Measurements from ENCODE around the gene TPST2.
A peak's percentile ranks its signal among the peaks of the same experiment; 100 is the strongest.

Gene TPST2

DNA sequence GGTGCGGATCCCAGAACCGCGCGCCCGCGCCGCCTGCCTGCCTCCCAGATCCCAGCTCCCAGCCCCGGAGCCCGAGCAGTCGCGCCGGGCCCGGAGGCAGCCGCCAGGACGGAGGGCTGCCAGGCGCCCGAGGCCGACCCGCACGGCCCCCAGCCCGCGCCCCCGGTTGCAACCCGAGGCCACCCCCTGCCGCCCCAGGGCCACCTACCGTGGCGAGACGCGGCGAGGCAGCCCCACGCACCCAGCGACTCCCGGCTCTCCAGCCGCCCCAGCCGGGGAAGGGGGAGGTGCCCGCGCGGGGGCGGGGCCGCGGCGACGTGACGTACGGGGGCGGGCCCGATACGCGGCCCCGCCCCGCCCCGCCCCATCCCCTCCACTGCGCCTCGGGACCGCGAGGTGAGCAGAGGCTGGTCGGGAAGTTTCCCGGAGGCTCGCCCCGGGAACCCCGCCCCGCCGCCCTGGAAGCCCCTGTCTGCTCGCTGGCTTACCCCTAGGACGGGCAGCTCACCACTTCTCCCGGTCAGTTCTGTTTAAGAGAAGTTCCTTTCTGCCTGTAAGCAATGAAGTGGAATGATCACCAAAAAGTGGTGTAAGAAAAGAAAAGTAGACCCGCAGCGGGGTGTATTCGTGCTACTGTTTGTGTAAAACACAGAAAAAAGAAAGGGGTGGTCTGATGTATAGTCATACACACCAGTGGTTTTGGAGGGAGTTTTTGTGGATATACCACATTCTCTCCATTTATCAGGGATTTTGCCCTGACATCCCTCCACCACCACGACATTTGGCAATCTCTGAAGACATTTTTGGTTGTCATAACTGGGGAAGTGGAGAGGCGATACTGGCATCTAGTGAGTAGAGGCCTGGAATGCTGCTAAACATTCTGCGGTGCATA, at the start of gene TPST2:
TSS of gene TPST2 (minus strand) at position 288 of the 892 bp plus-strand sequence. CDS start 48,502 bp downstream, outside the sequence.
- H3K36me3 ChIP-seq (ENCODE audit: insufficient read depth, low read length): peaks cover 5% of the 10 kb centered on the region; the same call in 1 of the 2 replicates
- H3K9me3 ChIP-seq (ENCODE audit: control insufficient read depth, insufficient read depth, low read length): no peaks in the 10 kb centered on the region
- peaks cover 16% of the 10 kb centered on the region for H3K4me1 ChIP-seq (ENCODE audit: insufficient read depth, low read length)
- peak within 1 kb of the TSS; percentile 62 for H3K9ac ChIP-seq (ENCODE audit: low read depth, low read length)

DNA sequence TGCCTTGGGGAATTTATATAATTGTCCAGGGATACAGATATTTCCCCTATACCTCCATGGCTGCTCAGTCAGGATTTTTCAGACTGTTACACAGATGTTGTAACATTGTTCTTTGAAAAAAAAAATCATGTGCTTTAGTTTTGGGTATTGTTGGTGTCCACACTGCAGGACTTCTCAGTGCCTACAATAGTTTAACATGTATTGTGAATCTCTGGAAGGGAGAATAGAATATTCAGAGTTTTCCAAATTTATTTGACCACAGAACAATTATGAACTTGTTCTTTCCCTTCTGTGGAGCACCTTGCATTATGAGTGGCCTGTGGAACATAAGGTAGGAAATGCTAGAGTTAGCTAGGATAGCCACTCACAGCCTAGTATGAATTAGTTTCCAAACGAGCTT, 46.4 kb upstream of the TPST2 start:
- H3K9ac ChIP-seq (ENCODE audit: low read depth, low read length): no peak overlapping the region
- peaks cover 16% of the 10 kb centered on the region for H3K4me1 ChIP-seq (ENCODE audit: insufficient read depth, low read length)
- no peaks in the 10 kb centered on the region for H3K9me3 ChIP-seq (ENCODE audit: control insufficient read depth, insufficient read depth, low read length)
- no peaks in the 10 kb centered on the region for H3K36me3 ChIP-seq (ENCODE audit: insufficient read depth, low read length)

GRCh38 chr22:26635117-26635516, 45.2 kb upstream of the TPST2 start:
- Histone ChIP-seq H3K9ac (ENCODE audit: low read depth, low read length) (no peak overlapping the region), H3K9me3 (ENCODE audit: control insufficient read depth, insufficient read depth, low read length) (no peaks in the 10 kb centered on the region)

DNA sequence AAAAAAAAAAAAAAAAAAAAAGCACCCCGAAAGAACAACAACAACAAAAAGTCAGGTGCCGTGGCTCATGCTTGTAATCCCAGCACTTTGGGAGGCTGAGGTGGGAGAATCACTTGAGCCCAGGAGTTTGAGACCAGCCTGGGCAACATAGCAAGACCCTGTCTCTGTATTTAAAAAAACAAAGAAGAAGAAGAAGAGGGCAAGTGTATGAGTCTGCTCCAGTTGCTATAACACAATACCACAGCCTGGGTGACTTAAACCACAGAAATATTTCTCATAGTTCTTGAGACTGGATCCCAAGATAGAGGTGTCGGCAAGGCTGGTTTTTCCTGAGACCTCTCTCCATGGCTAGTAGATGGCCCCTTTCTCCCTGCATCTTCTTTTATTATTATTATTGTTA, 44.3 kb upstream of the TPST2 start:
- Histone ChIP-seq H3K9me3 (ENCODE audit: control insufficient read depth, insufficient read depth, low read length) (no peaks in the 10 kb centered on the region), H3K36me3 (ENCODE audit: insufficient read depth, low read length) (no peaks in the 10 kb centered on the region), H3K9ac (ENCODE audit: low read depth, low read length) (no peak overlapping the region), H3K4me1 (ENCODE audit: insufficient read depth, low read length) (peaks cover 6% of the 10 kb centered on the region)

More at GRCh38 chr22:26635117-26635516, 45.2 kb upstream of the TPST2 start:
- Histone ChIP-seq H3K36me3 (ENCODE audit: insufficient read depth, low read length) (no peaks in the 10 kb centered on the region), H3K4me1 (ENCODE audit: insufficient read depth, low read length) (peaks cover 6% of the 10 kb centered on the region)

DNA sequence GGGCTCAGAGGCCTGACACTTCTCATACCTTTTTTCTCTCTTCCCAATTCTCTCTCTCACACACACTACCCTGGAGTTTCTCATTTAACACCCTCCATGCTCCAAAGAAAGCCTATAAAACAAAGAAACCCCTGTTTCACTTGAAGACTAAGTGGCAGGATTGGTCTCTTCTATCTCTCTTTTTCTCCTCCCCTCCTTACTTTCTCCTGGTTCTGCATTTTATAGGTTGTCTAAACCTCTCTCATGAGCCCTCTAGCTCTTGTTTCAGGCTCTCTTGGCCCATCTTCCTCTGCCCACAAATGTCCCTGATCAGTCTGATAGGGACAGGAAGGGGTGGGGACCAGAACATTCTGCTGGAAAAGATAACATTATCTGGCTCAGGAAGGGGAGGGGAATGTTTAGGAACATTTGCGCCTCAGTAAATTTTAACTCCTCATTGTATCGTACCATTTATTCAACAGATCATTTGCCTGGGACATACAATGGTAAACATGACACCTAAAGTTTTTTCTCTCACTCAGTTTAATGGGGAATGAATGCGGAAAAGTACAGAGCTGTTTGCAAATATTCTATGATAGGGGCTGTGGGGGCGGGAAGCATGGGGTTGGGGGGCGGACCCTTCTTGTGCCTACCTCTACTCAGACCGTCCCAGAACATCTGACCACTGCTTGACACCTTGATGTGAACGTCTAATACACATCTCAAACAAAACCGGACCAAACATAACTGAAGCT, 42.7 kb upstream of the TPST2 start:
- Histone ChIP-seq H3K4me1 (ENCODE audit: insufficient read depth, low read length) (peaks cover 6% of the 10 kb centered on the region), H3K9ac (ENCODE audit: low read depth, low read length) (no peak overlapping the region), H3K36me3 (ENCODE audit: insufficient read depth, low read length) (no peaks in the 10 kb centered on the region), H3K9me3 (ENCODE audit: control insufficient read depth, insufficient read depth, low read length) (no peaks in the 10 kb centered on the region)

- Histone ChIP-seq H3K36me3 (ENCODE audit: insufficient read depth, low read length) (no peaks in the 10 kb centered on the region), H3K9ac (ENCODE audit: low read depth, low read length) (no peak overlapping the region), H3K9me3 (ENCODE audit: control insufficient read depth, insufficient read depth, low read length) (no peaks in the 10 kb centered on the region), H3K4me1 (ENCODE audit: insufficient read depth, low read length) (peaks cover 6% of the 10 kb centered on the region)
These were observed 41.4 kb upstream of the TPST2 start for GRCh38 chr22:26631282-26631681.

- Histone ChIP-seq H3K36me3 (ENCODE audit: insufficient read depth, low read length) (no peaks in the 10 kb centered on the region), H3K4me1 (ENCODE audit: insufficient read depth, low read length) (peaks cover 6% of the 10 kb centered on the region), H3K9ac (ENCODE audit: low read depth, low read length) (no peak overlapping the region), H3K9me3 (ENCODE audit: control insufficient read depth, insufficient read depth, low read length) (no peaks in the 10 kb centered on the region)
These were observed 40.2 kb upstream of the TPST2 start for GRCh38 chr22:26629988-26630761.

DNA sequence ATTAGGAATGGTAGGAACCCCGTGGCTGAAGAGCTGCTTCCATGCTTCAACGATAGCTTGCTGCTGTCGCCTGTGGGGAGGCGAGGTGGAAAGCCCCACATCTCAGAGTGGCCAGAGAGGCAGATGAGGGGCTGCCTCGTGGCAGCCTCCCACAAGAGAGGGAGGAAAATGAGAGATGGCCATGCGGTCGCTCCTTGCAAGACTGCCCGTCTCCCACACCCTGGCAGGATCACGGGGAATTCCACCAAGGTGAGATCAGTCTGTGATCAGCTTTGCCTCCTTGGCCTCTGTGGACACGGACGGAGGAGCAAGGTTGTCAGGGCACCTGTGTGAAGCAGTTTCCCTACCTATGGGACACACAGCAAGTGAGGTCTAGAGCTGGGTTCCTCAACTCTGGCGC, 34.9 kb upstream of the TPST2 start:
- H3K36me3 ChIP-seq (ENCODE audit: insufficient read depth, low read length): no peaks in the 10 kb centered on the region
- no peak overlapping the region for H3K9ac ChIP-seq (ENCODE audit: low read depth, low read length)
- peaks cover 5% of the 10 kb centered on the region; the same call in 1 of the 2 replicates for H3K4me1 ChIP-seq (ENCODE audit: insufficient read depth, low read length)
- no peaks in the 10 kb centered on the region for H3K9me3 ChIP-seq (ENCODE audit: control insufficient read depth, insufficient read depth, low read length)

DNA sequence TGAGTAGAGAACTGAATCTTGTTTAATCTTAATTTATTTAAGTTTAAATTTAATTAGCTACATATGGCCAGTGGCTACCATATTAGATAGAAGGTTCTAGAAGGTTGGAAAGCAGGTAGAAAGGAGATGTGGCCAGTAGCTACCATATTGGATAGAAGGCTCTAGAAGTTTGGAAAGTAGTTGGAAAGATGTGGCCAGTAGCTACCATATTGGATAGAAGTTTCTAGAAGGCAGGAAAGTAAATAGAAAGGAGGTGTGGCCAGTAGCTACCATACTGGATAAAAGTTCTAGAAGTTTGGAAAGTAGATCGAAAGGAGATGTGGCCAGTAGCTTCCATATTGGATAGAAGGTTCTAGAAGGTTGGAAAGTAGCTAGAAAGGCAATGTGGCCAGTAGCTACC, 34.1 kb upstream of the TPST2 start:
- peaks cover 5% of the 10 kb centered on the region; the same call in 1 of the 2 replicates for H3K4me1 ChIP-seq (ENCODE audit: insufficient read depth, low read length)
- H3K9ac ChIP-seq (ENCODE audit: low read depth, low read length): no peak overlapping the region
- no peaks in the 10 kb centered on the region for H3K9me3 ChIP-seq (ENCODE audit: control insufficient read depth, insufficient read depth, low read length)
- no peaks in the 10 kb centered on the region for H3K36me3 ChIP-seq (ENCODE audit: insufficient read depth, low read length)

DNA sequence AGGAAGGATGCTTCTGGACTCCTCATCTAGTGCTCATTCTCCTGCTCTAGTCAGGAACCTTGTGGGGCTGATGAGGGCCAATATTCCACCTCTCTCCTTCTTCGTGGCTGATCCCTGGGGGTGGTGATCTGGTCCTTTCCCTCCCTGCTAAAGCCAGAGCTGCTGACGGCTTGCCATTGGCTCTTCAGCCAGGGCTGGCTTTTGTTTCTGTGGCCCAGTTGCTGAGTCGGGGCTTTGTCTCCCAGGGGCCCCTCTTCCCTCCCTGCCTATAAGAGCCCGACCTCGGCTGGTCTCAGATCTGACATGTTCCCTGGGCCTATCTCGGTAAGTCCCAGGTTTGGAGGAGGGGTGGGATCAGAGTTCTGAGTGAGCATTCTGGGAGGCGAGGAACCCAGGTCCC, 31.7 kb upstream of the TPST2 start, which contains the start of gene CRYBA4:
TSS of gene CRYBA4 (plus strand) at position 301 of the 400 bp plus-strand sequence. CDS start 634 bp downstream, outside the sequence.
- peaks cover 19% of the 10 kb centered on the region for H3K4me1 ChIP-seq (ENCODE audit: insufficient read depth, low read length)
- no peaks in the 10 kb centered on the region for H3K36me3 ChIP-seq (ENCODE audit: insufficient read depth, low read length)
- H3K9me3 ChIP-seq (ENCODE audit: control insufficient read depth, insufficient read depth, low read length): no peaks in the 10 kb centered on the region
- H3K9ac ChIP-seq (ENCODE audit: low read depth, low read length): no peak within 1 kb of the TSS

DNA sequence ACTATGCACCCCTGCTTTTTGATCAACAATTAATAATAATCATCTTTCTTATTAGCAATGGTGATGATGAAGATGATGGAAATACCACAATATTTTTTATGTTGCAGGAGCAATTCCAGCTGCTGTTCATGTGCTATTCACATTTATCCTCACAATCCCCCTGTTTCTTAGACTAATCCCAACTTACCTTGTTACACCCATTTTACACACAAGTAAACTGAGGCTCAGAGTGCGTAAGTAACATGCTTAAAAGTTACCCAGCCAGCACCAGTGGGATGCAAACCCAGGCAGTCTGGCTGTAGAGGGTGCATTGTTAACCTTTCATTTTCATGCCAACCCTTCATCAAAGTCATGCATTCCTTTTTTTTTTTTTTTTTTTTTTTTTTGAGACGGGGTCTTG, 30.3 kb upstream of the TPST2 start:
- no peaks in the 10 kb centered on the region for H3K36me3 ChIP-seq (ENCODE audit: insufficient read depth, low read length)
- H3K9ac ChIP-seq (ENCODE audit: low read depth, low read length): no peak overlapping the region
- peaks cover 28% of the 10 kb centered on the region for H3K4me1 ChIP-seq (ENCODE audit: insufficient read depth, low read length)
- H3K9me3 ChIP-seq (ENCODE audit: control insufficient read depth, insufficient read depth, low read length): no peaks in the 10 kb centered on the region

GRCh38 chr22:26619510-26619909, 29.6 kb upstream of the TPST2 start:
- no peaks in the 10 kb centered on the region for H3K9me3 ChIP-seq (ENCODE audit: control insufficient read depth, insufficient read depth, low read length)
- H3K4me1 ChIP-seq (ENCODE audit: insufficient read depth, low read length): peaks cover 33% of the 10 kb centered on the region
- H3K36me3 ChIP-seq (ENCODE audit: insufficient read depth, low read length): no peaks in the 10 kb centered on the region
- no peak overlapping the region for H3K9ac ChIP-seq (ENCODE audit: low read depth, low read length)

DNA sequence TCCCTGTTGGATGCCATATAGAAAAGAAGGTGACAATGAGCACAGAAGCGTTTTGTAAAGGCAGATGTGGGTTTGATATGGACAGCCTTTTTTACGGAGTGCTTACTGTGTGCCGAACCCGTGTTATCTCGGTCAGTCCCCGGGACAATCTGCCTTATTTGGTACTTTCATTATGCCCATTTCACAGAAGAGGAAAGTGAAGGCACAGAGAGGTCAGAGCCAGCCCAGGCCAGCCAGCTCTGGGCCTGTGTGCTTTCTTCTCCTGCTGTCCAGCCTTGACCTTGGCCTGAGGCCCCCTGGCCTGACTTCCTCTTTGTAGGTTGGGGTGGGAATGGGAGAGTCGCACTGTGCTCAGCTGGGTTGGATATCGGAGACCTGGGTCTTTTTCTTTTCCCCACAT, 28.5 kb upstream of the TPST2 start:
- Histone ChIP-seq H3K9me3 (ENCODE audit: control insufficient read depth, insufficient read depth, low read length) (no peaks in the 10 kb centered on the region), H3K4me1 (ENCODE audit: insufficient read depth, low read length) (peaks cover 33% of the 10 kb centered on the region), H3K9ac (ENCODE audit: low read depth, low read length) (no peak overlapping the region), H3K36me3 (ENCODE audit: insufficient read depth, low read length) (no peaks in the 10 kb centered on the region)
